ENCODE measurements around the gene GPR15.

GPR15 gene

GRCh38 chr3:98541695-98542094 lies 9.9 kb downstream of the GPR15 start:
- H4K20me1 ChIP-seq (ENCODE audit: control insufficient read depth, insufficient read depth, low read depth, low read length) = no peaks in the 10 kb centered on the region
- H3K4me3 ChIP-seq (ENCODE audit: low read length) = no peak overlapping the region
- TF ChIP-seq CTCF (IDR thresholded peaks at IDR 0.05; ENCODE audit: low read depth, low read length, poor library complexity, severe bottlenecking) (no peak), EZH2phosphoT487 (IDR thresholded peaks at IDR 0.05; ENCODE audit: borderline replicate concordance, low read length) (no peak)
- H3K4me1 ChIP-seq (ENCODE audit: control insufficient read depth, low read length) = peaks cover 56% of the 10 kb centered on the region
- no peaks in the 10 kb centered on the region for H3K36me3 ChIP-seq (ENCODE audit: control insufficient read depth, low read length)
- H3K9me3 ChIP-seq (ENCODE audit: control insufficient read depth, insufficient read depth, low read length) = no peaks in the 10 kb centered on the region
- no peak overlapping the region for H3K27ac ChIP-seq (ENCODE audit: low read depth, low read length)
- H3K27me3 ChIP-seq (ENCODE audit: control insufficient read depth, low read length) = no peaks in the 10 kb centered on the region
- no peaks in the 10 kb centered on the region for H3K79me2 ChIP-seq (ENCODE audit: control insufficient read depth, low read length)
- no peak overlapping the region for H3K4me2 ChIP-seq (ENCODE audit: low read length)
- H3K9me2 ChIP-seq (replicated peaks; ENCODE audit: control insufficient read depth, low read length) = no peaks in the 10 kb centered on the region
- H3F3A ChIP-seq (ENCODE audit: control insufficient read depth, insufficient read depth) = peaks cover 6% of the 10 kb centered on the region

GRCh38 chr3:98542623-98543022 lies 10.8 kb downstream of the GPR15 start:
- no peaks in the 10 kb centered on the region for H3K9me2 ChIP-seq (replicated peaks; ENCODE audit: control insufficient read depth, low read length)
- peaks cover 6% of the 10 kb centered on the region for H3F3A ChIP-seq (ENCODE audit: control insufficient read depth, insufficient read depth)
- no peaks in the 10 kb centered on the region for H3K9me3 ChIP-seq (ENCODE audit: control insufficient read depth, insufficient read depth, low read length)
- H4K20me1 ChIP-seq (ENCODE audit: control insufficient read depth, insufficient read depth, low read depth, low read length) = no peaks in the 10 kb centered on the region
- H3K36me3 ChIP-seq (ENCODE audit: control insufficient read depth, low read length) = no peaks in the 10 kb centered on the region
- no peak overlapping the region for H3K27ac ChIP-seq (ENCODE audit: low read depth, low read length)
- no peak overlapping the region for H3K4me3 ChIP-seq (ENCODE audit: low read length)
- H3K4me1 ChIP-seq (ENCODE audit: control insufficient read depth, low read length) = peaks cover 48% of the 10 kb centered on the region
- TF ChIP-seq CTCF (IDR thresholded peaks at IDR 0.05; ENCODE audit: low read depth, low read length, poor library complexity, severe bottlenecking) = no peak
- no peak for TF ChIP-seq EZH2phosphoT487 (IDR thresholded peaks at IDR 0.05; ENCODE audit: borderline replicate concordance, low read length)
- no peaks in the 10 kb centered on the region for H3K79me2 ChIP-seq (ENCODE audit: control insufficient read depth, low read length)
- no peak overlapping the region for H3K4me2 ChIP-seq (ENCODE audit: low read length)
- no peaks in the 10 kb centered on the region for H3K27me3 ChIP-seq (ENCODE audit: control insufficient read depth, low read length)

GRCh38 chr3:98545940-98546339 lies 14.2 kb downstream of the GPR15 start:
- Histone ChIP-seq H3K27me3 (ENCODE audit: control insufficient read depth, low read length) (no peaks in the 10 kb centered on the region), H3K9me2 (replicated peaks; ENCODE audit: control insufficient read depth, low read length) (no peaks in the 10 kb centered on the region), H4K20me1 (ENCODE audit: control insufficient read depth, insufficient read depth, low read depth, low read length) (no peaks in the 10 kb centered on the region), H3K36me3 (ENCODE audit: control insufficient read depth, low read length) (no peaks in the 10 kb centered on the region), H3K4me3 (ENCODE audit: low read length) (no peak overlapping the region), H3K4me2 (ENCODE audit: low read length) (no peak overlapping the region), H3F3A (ENCODE audit: control insufficient read depth, insufficient read depth) (peaks cover under 1% of the 10 kb centered on the region; the same call in 1 of the 2 replicates), H3K79me2 (ENCODE audit: control insufficient read depth, low read length) (no peaks in the 10 kb centered on the region), H3K9me3 (ENCODE audit: control insufficient read depth, insufficient read depth, low read length) (no peaks in the 10 kb centered on the region), H3K27ac (ENCODE audit: low read depth, low read length) (no peak overlapping the region), H3K4me1 (ENCODE audit: control insufficient read depth, low read length) (peaks cover 25% of the 10 kb centered on the region)
- TF ChIP-seq CTCF (IDR thresholded peaks at IDR 0.05; ENCODE audit: low read depth, low read length, poor library complexity, severe bottlenecking) = no peak
- no peak for TF ChIP-seq EZH2phosphoT487 (IDR thresholded peaks at IDR 0.05; ENCODE audit: borderline replicate concordance, low read length)

- Histone ChIP-seq H3K4me3 (ENCODE audit: low read length) (no peak overlapping the region), H3F3A (ENCODE audit: control insufficient read depth, insufficient read depth) (no peaks in the 10 kb centered on the region), H3K27ac (ENCODE audit: low read depth, low read length) (no peak overlapping the region), H3K4me2 (ENCODE audit: low read length) (no peak overlapping the region), H3K9me2 (replicated peaks; ENCODE audit: control insufficient read depth, low read length) (no peaks in the 10 kb centered on the region), H3K27me3 (ENCODE audit: control insufficient read depth, low read length) (no peaks in the 10 kb centered on the region), H3K79me2 (ENCODE audit: control insufficient read depth, low read length) (no peaks in the 10 kb centered on the region), H3K36me3 (ENCODE audit: control insufficient read depth, low read length) (no peaks in the 10 kb centered on the region), H3K9me3 (ENCODE audit: control insufficient read depth, insufficient read depth, low read length) (no peaks in the 10 kb centered on the region), H3K4me1 (ENCODE audit: control insufficient read depth, low read length) (peaks cover 43% of the 10 kb centered on the region), H4K20me1 (ENCODE audit: control insufficient read depth, insufficient read depth, low read depth, low read length) (no peaks in the 10 kb centered on the region)
- TF ChIP-seq CTCF (IDR thresholded peaks at IDR 0.05; ENCODE audit: low read depth, low read length, poor library complexity, severe bottlenecking) = no peak
- TF ChIP-seq EZH2phosphoT487 (IDR thresholded peaks at IDR 0.05; ENCODE audit: borderline replicate concordance, low read length) = no peak
These were observed 16.8 kb downstream of the GPR15 start for GRCh38 chr3:98548544-98548943.

All from DOHH2 (cell line).